Adrenal gland (tissue), 5 donors: ENCODE measurements around the gene PTPRN2.

Experiments used
- POLR2A ChIP-seq, 2 donors: fragments of 450-650 bp; IDR thresholded peaks; one replicate each; pipeline ENCODE4 v1.6.1; 2017; ENCODE audit warnings: antibody characterized with exemption in 2 of 2, mild to moderate bottlenecking in 2 of 2, moderate library complexity in 1 of 2
- TF ChIP-seq, protein P1 (sequence below), 6 experiments: fragments of 450-650 bp in 4 of 6; fragments of 200-600 bp in 2 of 6; sonication (generic) in 1 of 6; IDR thresholded peaks; 1 replicate in 5 of 6; 2 replicates in 1 of 6; pipeline versions ENCODE4 v1.5.1 to v1.8.0; 2016 to 2021; ENCODE audit warnings: antibody characterized with exemption in 6 of 6, mild to moderate bottlenecking in 2 of 6, moderate library complexity in 1 of 6
- donor health status: DM: no; HTN: no; CAD: no.

DNA sequence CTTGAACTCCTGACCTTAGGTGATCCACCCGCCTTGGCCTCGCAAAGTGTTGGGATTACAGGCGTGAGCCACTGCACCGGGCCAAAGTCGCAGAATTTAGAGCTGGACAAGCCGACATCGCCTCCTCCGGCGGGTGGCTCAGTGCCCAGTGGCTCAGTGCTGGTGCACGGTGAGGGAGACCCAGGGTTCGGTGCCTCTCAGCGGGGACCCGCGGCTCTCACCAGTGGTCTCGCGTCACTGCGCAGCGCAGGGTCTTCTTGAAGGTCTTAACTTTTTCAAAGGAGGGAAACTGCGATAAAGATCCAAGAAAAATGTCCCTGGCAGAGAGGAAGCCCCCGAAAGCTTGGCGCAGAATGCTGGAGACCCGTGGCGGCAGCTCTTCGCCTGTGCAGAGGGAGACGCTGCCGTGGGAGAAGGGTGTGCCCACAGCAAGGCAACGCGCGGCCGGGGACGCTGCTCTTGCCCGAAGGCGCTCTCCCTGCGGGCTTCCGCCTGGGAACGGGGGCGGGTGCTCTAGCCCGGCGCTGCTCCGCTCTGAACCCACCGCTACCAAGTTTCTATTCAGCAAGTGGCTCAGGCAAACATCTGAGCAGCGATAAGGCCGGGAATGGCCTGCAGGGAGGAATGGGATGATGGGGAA is 926.5 kb downstream of the PTPRN2 start:
- TF ChIP-seq POLR2A (IDR thresholded peaks at IDR 0.05), result no peak
- TF ChIP-seq, protein P1, sequence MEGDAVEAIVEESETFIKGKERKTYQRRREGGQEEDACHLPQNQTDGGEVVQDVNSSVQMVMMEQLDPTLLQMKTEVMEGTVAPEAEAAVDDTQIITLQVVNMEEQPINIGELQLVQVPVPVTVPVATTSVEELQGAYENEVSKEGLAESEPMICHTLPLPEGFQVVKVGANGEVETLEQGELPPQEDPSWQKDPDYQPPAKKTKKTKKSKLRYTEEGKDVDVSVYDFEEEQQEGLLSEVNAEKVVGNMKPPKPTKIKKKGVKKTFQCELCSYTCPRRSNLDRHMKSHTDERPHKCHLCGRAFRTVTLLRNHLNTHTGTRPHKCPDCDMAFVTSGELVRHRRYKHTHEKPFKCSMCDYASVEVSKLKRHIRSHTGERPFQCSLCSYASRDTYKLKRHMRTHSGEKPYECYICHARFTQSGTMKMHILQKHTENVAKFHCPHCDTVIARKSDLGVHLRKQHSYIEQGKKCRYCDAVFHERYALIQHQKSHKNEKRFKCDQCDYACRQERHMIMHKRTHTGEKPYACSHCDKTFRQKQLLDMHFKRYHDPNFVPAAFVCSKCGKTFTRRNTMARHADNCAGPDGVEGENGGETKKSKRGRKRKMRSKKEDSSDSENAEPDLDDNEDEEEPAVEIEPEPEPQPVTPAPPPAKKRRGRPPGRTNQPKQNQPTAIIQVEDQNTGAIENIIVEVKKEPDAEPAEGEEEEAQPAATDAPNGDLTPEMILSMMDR (IDR thresholded peaks at IDR 0.05), result no peak
